IPS-11a (cell line): ENCODE measurements around the gene WFS1.

Experiments
- H3K4me3 ChIP-seq: one replicate; pipeline ENCODE4 v1.5.1; 2013; ENCODE audit warnings: low read depth, low read length, control low read depth

Gene WFS1

DNA sequence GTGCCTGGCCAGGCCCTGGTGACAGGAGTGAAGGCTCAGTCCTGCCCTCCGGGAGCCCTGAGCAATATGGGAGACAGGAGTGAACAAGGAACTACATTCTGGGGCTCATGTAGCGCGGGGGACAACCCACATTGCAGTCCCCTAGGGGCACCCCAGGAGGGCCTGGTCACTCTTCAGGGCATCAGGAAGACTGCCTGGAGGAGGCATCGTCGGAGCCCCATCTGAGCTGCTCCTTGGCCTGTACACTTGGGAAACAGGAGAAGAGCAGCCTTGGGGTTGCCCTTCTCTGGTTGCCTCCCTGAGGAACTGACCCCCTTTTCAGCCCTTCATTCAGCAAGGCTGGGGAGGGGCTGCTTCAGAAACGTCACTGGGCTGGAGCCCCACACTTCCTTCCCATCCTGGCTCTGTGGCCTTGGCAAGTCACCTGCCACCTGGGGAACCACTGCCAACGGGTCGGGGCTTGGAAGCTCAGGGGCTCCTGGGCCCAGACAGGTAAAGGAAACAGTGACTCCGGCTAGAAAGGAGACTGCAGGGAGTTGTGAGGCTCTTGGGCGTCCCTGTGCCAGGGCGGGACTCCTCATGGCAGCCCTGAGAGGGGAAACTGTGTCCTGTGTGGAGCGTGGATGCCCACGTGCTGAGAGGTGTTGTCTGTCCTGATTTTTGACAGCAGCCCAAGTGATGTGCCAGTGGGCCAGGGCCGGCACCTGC is 10.1 kb downstream of the WFS1 start:
- no peak overlapping the region for H3K4me3 ChIP-seq

DNA sequence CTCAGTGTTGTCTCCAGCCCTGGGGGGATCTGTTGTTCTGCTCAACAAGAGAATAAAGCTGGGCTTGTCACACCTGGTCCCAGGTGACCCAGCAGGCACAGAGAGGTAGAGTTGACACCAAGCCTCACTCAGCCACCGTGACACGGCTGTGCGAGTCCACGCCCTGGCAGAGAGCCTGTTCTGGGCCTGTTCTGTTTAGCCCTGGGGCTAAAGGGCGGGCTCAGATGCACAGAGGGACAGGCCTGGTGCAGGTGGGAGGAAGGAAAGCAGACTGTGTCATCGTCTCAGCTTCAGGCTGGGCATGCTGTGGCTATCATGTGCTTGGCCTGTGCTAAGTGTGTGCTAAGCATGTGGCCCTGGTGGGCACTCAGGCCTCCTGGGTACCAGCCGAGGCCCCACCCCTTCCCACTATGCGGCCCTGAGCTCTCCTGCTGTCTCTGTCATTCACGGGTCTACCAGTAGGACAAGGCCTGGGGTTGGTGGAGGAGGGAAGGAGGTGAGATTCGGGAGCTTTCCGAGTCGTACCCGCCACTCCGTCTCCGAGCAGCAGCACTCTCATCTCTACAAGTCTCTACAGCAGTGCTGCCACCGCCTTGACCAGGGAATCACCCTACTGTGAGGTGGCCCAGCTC is 10.8 kb downstream of the WFS1 start:
- no peak overlapping the region for H3K4me3 ChIP-seq

- no peak overlapping the region for H3K4me3 ChIP-seq
Observed at GRCh38 chr4:6281436-6282313, 12.0 kb downstream of the WFS1 start.

DNA sequence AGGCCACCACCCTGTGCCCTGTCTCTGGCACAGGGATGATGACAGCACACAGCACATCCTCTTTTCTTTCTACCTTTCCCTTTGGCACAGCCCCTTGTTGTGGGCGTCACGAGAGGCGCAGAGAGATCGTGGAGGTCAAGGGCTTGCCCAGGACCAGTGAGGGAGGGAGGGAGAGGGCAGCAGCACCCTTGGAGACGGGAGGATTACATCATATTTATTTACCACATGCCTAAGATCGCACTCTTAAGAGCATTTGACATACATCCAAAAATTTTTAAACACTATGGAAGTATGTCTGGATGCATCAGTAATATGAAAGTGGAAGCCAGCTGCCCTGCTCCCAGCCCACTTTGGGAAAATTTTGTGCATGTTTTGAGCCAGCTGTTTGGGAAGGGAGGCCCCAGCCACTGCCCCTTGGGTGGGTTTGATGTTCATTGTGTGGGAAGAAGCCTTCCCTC is 12.7 kb downstream of the WFS1 start:
- no peak overlapping the region for H3K4me3 ChIP-seq

GRCh38 chr4:6283282-6283681 is 13.6 kb downstream of the WFS1 start:
- no peak overlapping the region for H3K4me3 ChIP-seq

- H3K4me3 ChIP-seq: no peak overlapping the region
Observed at GRCh38 chr4:6287017-6287788, 17.6 kb downstream of the WFS1 start.

GRCh38 chr4:6288342-6288741 is 18.7 kb downstream of the WFS1 start:
- no peak overlapping the region for H3K4me3 ChIP-seq

DNA sequence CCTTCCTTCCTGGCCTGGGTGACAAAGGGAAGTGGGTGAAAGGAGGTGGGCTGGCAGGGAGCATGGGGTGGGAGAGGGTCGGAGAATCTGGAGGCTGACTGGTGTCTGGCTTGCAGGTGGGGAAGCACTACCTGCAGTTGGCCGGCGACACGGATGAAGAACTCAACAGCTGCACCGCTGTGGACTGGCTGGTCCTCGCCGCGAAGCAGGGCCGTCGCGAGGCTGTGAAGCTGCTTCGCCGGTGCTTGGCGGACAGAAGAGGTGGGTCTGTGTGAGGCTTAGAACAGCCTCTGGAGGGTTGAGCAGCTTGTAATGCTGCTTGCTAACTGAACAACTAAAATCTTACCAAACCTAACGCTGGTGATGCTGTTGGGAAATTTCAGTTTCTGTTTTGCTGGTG is 19.2 kb downstream of the WFS1 start:
- no peak overlapping the region for H3K4me3 ChIP-seq

DNA sequence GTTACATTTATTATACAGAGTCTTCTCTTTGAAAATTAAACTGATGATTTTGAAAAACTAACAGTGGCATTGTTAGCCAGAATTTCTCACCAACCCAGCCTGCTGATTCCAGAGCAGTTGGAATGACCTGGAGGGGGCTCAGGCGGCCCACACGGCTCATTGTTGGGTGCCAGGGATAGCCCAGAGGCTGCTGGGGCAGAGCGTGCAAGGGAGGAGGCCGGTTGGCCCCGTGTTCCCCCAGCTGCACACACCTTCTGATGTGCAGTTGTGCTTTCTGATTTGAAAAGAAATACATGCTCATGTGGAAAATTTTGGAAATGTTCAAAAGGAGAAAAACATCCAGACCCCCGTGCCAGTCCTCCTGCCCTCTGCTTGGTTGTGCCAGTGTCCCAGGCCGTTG is 20.6 kb downstream of the WFS1 start:
- no peak overlapping the region for H3K4me3 ChIP-seq

DNA sequence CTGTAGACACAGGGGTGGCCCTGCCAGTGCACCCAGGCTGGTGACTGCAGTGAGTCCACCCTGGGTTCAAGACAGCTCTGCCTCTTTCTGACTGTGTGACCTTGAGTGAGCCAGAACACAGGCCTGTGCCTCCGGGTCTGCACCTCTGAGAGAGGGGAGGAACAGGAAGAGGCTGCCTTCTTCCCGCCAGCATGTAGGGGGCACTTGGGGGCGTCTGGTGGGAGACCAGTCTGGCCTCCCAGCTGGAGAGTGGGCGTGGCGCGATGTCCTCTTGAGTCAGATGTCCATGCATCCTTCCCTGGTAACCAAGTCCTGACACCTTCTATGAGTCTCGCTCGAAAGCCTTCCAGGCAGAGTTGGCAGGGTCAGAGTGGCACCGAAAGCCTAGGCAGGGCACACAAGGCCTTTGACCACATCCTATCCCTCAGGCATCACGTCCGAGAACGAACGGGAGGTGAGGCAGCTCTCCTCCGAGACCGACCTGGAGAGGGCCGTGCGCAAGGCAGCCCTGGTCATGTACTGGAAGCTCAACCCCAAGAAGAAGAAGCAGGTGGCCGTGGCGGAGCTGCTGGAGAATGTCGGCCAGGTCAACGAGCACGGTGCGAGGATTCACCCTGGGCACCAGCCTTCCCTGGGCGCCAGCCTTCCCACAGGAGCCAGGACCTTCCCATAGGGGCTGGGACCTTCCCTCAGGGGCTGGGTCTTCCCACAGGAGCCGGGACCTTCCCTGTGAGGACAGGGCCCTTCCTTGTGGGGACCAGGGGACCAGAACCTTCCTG is 21.3 kb downstream of the WFS1 start:
- H3K4me3 ChIP-seq: no peak overlapping the region

DNA sequence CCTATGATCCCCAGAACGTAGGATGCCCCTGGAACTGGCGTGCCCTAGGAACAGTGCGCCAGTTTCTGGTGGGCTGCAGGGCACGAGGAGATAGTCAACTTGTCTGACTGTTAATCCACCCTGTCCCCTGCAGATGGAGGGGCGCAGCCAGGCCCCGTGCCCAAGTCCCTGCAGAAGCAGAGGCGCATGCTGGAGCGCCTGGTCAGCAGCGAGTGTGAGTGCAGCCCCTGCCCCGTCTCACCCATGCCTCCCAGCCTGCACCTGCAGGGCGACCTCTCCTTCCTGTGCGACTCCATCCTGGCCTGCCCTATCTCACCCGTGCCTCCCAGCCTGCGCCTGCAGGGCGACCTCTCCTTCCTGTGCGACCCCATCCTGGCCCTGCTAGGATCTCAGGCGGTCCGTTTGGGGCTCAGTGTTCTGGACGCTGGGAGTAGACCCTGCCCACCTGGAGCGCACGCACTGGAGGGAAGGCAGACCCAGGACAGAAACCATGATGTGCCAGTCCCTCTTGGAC is 22.2 kb downstream of the WFS1 start:
- no peak overlapping the region for H3K4me3 ChIP-seq

DNA sequence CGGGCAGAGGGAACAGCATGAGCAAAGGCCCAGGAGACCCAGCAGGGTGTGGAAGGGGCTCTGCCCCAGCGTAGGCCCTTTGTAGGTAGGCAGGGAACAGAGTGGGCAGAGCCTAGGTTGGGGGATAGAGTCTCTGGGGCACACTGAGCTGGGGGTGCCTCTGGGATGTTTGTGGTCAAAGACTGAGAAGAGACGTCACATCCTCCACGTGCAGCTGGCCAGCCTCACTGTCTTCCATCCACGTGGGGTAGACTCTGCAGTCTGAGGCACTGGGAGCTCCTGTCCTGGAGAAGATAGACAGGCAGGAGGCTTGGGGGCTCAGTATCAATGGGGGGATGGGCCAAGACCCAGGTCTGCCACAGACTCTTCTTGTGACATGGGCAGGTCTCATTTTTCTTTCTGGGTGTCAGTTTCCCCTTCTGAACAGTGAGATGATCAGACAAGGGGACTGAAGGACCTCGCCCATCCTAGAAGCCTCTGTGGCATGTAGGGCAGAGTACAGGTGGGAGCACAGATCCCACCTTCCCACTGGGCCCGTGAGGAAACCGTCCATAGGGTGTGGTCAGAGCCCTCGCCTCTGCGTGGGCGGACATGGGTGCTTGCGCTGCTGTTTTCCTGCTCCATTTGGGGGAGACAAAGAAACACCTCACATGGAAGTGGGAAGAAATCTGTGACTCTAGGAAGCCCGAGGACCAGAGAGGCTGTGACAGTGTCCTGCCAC is 22.9 kb downstream of the WFS1 start:
- no peak overlapping the region for H3K4me3 ChIP-seq

DNA sequence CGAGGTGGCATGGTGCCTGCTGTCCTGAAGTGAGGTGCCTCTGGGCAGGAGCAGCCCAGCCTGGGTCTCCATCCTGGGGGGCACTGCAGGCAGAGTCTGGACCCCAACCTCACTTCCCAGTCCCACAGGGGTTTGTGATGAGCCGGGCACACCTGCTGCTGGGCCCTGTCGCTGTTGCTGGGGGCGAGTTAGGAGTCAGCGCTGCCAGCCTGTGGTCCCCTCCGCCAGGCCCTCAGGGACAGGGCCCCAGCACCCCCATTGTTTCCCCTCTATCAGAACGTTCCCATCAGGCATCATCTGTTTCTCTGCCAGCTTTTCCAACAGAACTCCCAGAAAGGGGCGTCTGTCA is 23.4 kb downstream of the WFS1 start:
- no peak overlapping the region for H3K4me3 ChIP-seq

GRCh38 chr4:6293661-6294060 is 24.0 kb downstream of the WFS1 start:
- no peak overlapping the region for H3K4me3 ChIP-seq

GRCh38 chr4:6294705-6295421 is 25.2 kb downstream of the WFS1 start:
- H3K4me3 ChIP-seq: no peak overlapping the region

DNA sequence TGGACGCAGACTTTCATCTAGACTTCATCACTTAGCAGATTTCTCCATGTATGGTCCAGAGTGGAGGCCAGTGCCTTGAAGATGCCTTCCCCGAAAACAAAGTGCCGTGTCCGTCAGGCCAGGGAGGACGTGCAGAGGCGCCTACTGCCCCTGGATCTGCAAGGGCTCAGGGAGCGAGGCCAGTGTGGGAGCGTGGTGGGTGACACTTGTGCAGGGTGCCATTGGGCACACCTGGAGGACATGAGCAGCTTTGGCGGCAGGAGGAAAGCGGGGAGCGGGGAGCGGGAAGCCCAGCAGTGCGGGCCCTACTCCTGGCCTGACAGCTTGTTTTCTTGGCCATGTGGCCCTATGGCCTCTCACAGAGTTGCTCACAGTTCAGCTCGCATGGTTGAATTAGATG is 25.8 kb downstream of the WFS1 start:
- H3K4me3 ChIP-seq: no peak overlapping the region

- no peak overlapping the region for H3K4me3 ChIP-seq
Observed at GRCh38 chr4:6296026-6296425, 26.4 kb downstream of the WFS1 start.

GRCh38 chr4:6297266-6297815 is 27.7 kb downstream of the WFS1 start:
- H3K4me3 ChIP-seq: no peak overlapping the region

DNA sequence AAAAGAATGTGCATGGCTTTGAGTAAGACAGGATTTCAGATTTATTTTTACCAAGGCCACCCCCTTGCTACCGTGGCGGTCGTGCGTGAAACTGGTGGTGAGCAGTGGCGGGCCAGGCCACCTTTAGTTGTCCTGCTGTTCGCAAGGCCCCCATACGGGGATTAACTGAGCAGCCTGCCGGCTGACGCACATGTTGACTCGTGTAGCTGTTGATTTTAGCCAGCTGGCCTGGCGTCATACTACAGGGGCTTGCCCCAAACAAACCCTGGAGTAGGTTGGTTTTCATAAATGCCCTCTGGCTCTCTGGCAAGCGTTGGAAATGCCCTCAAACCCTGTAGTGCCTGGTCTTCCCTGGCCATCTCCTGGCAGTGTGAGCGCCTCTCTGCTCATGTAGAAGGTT is 28.4 kb downstream of the WFS1 start:
- H3K4me3 ChIP-seq: no peak overlapping the region
